ENCODE data around the gene TBC1D2. TPM values are rescaled to one million over a fixed set of nuclear protein-coding genes. Genes with fewer than 3 reads are reported as not detected.

The TBC1D2 gene
- total and polyA plus RNA-seq, 2 of the 13 experiments (the other 11 are each of a cell fraction or from before 2014, with no cell fraction given): 2.0 to 2.8 TPM

DNA sequence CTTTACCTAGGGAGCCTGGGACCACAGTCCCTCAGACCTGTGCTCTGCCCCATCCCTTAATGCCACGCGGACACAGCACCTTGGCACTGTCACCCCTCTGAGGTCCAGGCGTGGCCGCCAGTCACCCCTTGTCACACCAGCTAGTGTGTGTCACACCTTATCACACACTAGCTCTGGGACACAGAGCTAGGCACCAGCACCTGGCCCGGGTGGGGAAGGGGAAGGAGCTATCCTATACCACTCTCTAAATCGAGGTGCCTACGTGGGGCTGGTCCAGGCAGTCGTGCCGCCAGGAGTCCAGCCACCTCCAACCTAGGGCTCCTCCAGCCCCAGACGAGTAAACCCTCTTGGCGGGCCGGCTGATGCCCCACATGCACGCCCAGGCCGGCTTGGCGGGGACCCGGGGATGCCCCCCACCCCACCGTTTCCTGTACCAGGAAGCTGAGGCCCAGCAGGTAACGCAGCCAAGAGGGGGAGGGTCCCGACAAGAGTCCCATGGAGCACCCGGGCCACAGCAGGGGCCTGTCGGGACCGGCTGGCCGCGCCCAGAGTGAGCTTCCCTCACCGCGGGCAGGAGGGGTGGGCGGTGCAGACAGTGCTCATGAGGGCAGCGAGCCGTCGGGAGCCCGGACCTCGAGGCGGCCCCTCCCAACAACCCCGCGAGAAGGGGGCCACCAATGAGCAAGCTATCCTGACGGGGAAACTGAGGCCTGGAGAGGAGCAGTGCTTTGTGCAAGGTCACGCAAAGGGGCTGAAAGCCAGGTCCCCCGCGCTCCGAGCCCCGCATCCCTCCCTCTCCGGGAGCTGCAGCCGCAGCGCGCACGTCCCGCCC, 63.6 kb downstream of the TBC1D2 start (continued):
- TF ChIP-seq, protein P1, sequence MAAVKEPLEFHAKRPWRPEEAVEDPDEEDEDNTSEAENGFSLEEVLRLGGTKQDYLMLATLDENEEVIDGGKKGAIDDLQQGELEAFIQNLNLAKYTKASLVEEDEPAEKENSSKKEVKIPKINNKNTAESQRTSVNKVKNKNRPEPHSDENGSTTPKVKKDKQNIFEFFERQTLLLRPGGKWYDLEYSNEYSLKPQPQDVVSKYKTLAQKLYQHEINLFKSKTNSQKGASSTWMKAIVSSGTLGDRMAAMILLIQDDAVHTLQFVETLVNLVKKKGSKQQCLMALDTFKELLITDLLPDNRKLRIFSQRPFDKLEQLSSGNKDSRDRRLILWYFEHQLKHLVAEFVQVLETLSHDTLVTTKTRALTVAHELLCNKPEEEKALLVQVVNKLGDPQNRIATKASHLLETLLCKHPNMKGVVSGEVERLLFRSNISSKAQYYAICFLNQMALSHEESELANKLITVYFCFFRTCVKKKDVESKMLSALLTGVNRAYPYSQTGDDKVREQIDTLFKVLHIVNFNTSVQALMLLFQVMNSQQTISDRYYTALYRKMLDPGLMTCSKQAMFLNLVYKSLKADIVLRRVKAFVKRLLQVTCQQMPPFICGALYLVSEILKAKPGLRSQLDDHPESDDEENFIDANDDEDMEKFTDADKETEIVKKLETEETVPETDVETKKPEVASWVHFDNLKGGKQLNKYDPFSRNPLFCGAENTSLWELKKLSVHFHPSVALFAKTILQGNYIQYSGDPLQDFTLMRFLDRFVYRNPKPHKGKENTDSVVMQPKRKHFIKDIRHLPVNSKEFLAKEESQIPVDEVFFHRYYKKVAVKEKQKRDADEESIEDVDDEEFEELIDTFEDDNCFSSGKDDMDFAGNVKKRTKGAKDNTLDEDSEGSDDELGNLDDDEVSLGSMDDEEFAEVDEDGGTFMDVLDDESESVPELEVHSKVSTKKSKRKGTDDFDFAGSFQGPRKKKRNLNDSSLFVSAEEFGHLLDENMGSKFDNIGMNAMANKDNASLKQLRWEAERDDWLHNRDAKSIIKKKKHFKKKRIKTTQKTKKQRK (IDR thresholded peaks at IDR 0.05; ENCODE audit: low read length): no peak
- TF ChIP-seq, protein P2, sequence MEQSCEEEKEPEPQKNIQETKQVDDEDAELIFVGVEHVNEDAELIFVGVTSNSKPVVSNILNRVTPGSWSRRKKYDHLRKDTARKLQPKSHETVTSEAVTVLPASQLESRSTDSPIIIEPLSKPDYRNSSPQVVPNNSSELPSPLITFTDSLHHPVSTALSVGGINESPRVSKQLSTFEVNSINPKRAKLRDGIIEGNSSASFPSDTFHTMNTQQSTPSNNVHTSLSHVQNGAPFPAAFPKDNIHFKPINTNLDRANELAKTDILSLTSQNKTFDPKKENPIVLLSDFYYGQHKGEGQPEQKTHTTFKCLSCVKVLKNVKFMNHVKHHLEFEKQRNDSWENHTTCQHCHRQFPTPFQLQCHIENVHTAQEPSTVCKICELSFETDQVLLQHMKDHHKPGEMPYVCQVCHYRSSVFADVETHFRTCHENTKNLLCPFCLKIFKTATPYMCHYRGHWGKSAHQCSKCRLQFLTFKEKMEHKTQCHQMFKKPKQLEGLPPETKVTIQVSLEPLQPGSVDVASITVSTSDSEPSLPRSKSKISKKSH (CRISPR knock-in tag; IDR thresholded peaks at IDR 0.05; ENCODE audit: borderline replicate concordance): no peak
- no peak for TF ChIP-seq ZNF75D (CRISPR knock-in tag; IDR thresholded peaks at IDR 0.05; ENCODE audit: borderline replicate concordance)
- TF ChIP-seq KAT7 (CRISPR knock-in tag; IDR thresholded peaks at IDR 0.05; ENCODE audit: borderline replicate concordance): no peak
- no peak for TF ChIP-seq SMAD9 (CRISPR knock-in tag; IDR thresholded peaks at IDR 0.05)
- TF ChIP-seq KDM6A (CRISPR knock-in tag; IDR thresholded peaks at IDR 0.05; ENCODE audit: low read depth): no peak
- TF ChIP-seq ZFP41 (CRISPR knock-in tag; IDR thresholded peaks at IDR 0.05; ENCODE audit: borderline replicate concordance): no peak
- no peak for TF ChIP-seq ZNF747 (CRISPR knock-in tag; IDR thresholded peaks at IDR 0.05; ENCODE audit: borderline replicate concordance)
- no peak for TF ChIP-seq CBX2 (IDR thresholded peaks at IDR 0.05; ENCODE audit: low read depth, low read length)
- no peak for TF ChIP-seq CBX2 (CRISPR knock-in tag; IDR thresholded peaks at IDR 0.05; ENCODE audit: low read depth)
- TF ChIP-seq ETV6 (CRISPR knock-in tag; conservative IDR thresholded peaks at IDR 0.05): no peak
- no peak for TF ChIP-seq ZMYM2 (CRISPR knock-in tag; IDR thresholded peaks at IDR 0.05)
- TF ChIP-seq GPN1 (CRISPR knock-in tag; IDR thresholded peaks at IDR 0.05; ENCODE audit: borderline replicate concordance): no peak
- TF ChIP-seq, protein P3, sequence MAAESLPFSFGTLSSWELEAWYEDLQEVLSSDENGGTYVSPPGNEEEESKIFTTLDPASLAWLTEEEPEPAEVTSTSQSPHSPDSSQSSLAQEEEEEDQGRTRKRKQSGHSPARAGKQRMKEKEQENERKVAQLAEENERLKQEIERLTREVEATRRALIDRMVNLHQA (CRISPR knock-in tag; IDR thresholded peaks at IDR 0.05): no peak
- TF ChIP-seq, protein P4, sequence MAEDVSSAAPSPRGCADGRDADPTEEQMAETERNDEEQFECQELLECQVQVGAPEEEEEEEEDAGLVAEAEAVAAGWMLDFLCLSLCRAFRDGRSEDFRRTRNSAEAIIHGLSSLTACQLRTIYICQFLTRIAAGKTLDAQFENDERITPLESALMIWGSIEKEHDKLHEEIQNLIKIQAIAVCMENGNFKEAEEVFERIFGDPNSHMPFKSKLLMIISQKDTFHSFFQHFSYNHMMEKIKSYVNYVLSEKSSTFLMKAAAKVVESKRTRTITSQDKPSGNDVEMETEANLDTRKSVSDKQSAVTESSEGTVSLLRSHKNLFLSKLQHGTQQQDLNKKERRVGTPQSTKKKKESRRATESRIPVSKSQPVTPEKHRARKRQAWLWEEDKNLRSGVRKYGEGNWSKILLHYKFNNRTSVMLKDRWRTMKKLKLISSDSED (CRISPR knock-in tag; IDR thresholded peaks at IDR 0.05): no peak
- TF ChIP-seq, protein P5, sequence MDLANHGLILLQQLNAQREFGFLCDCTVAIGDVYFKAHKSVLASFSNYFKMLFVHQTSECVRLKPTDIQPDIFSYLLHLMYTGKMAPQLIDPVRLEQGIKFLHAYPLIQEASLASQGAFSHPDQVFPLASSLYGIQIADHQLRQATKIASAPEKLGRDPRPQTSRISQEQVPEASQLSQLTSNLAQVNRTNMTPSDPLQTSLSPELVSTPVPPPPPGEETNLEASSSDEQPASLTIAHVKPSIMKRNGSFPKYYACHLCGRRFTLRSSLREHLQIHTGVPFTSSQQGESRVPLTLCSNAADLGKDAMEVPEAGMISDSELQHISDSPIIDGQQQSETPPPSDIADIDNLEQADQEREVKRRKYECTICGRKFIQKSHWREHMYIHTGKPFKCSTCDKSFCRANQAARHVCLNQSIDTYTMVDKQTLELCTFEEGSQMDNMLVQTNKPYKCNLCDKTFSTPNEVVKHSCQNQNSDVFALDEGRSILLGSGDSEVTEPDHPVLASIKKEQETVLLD (CRISPR knock-in tag; IDR thresholded peaks at IDR 0.05; ENCODE audit: low read depth): no peak
- no peak for TF ChIP-seq ZFP1 (CRISPR knock-in tag; IDR thresholded peaks at IDR 0.05)

All from HepG2 (cell line).